Breast epithelium (tissue), 4 donors: ENCODE data around the gene HEPN1. TPM values are rescaled to one million over a fixed set of nuclear protein-coding genes. Genes with fewer than 3 reads are reported as not detected.

ENCODE experiments used
- DNase-seq, 2 donors: peaks; one replicate each; pipeline ENCODE4 v3.0.0-alpha.2; 2019; ENCODE audit warnings: low spot score in 2 of 2
- H3K27ac ChIP-seq, 2 donors: fragments of 200-600 bp; sonication (generic) in 1 of 2; one replicate each; pipeline ENCODE4 v1.5.1; 2016 to 2019; ENCODE audit warnings: mild to moderate bottlenecking in 1 of 2
- H3K27me3 ChIP-seq, 2 donors: fragments of 200-600 bp; sonication (generic) in 1 of 2; one replicate each; pipeline versions ENCODE4 v1.5.1 to v1.6.0; 2017 to 2019; ENCODE audit warnings: control low read depth in 1 of 2, mild to moderate bottlenecking in 1 of 2
- H3K36me3 ChIP-seq: fragments of 200-600 bp; one replicate; pipeline ENCODE4 v1.5.1; 2019
- H3K4me1 ChIP-seq, 2 donors: fragments of 200-600 bp; sonication (generic); one replicate each; pipeline ENCODE4 v1.5.1; 2016 to 2019; ENCODE audit warnings: control low read depth in 1 of 2
- H3K4me3 ChIP-seq, 3 donors: fragments of 200-600 bp; sonication (generic); 1 replicate in 2 of 3; 2 replicates in 1 of 3; pipeline ENCODE4 v1.5.1; 2016 to 2019; ENCODE audit warnings: mild to moderate bottlenecking in 3 of 3, moderate library complexity in 2 of 3
- H3K9me3 ChIP-seq, 2 donors: fragments of 200-600 bp; sonication (generic) in 1 of 2; one replicate each; pipeline ENCODE4 v1.5.1; 2016 to 2019; ENCODE audit warnings: control low read depth in 1 of 2
- POLR2A ChIP-seq: fragments of 450-650 bp; IDR thresholded peaks from one replicate; pipeline ENCODE4 v1.6.1; 2016; ENCODE audit warnings: antibody characterized with exemption, mild to moderate bottlenecking, moderate library complexity
- POLR2AphosphoS5 ChIP-seq, 3 donors: sonication (generic); formaldehyde crosslinking; IDR thresholded peaks; one replicate each; pipeline ENCODE4 v1.6.1; 2017; ENCODE audit warnings: antibody characterized with exemption in 3 of 3
- intact Hi-C: fragments of 100-400 bp; cut with DNase I; formaldehyde crosslinking; loops from one replicate; pipeline ENCODE4 v1.15.1; 2023; ENCODE audit warnings: low total_unique reads
- total RNA-seq, 3 donors: library from RNA; depleted of rRNA; stranded (reverse); fragments of >200 nt; gene quantifications; one replicate each; pipeline ENCODE4 v1.1.0, GENCODE V29; 2016
- TF ChIP-seq, protein P1 (sequence below), 3 donors: fragments of 450-650 bp; IDR thresholded peaks; one replicate each; pipeline ENCODE4 v1.5.1; 2016 to 2017; ENCODE audit warnings: antibody characterized with exemption in 3 of 3, mild to moderate bottlenecking in 3 of 3, moderate library complexity in 3 of 3

Gene HEPN1
- total RNA-seq, 3 donors from 2014 or later: not detected

GRCh38 chr11:124895471-124895971, 23.5 kb upstream of the HEPN1 start:
- peak overlapping the region; percentile 32 to 54 (median 37) for H3K4me3 ChIP-seq
- H3K36me3 ChIP-seq: no peaks in the 10 kb centered on the region
- intact Hi-C loops: no loop called here
- H3K27me3 ChIP-seq: no peaks in the 10 kb centered on the region
- DNase-seq: no peak
- no peaks in the 10 kb centered on the region for H3K4me1 ChIP-seq
- no peaks in the 10 kb centered on the region for H3K9me3 ChIP-seq
- H3K27ac ChIP-seq: peak overlapping the region in 1 of 2 donors; percentile 80
- no peak for TF ChIP-seq POLR2AphosphoS5 (IDR thresholded peaks at IDR 0.05)
- TF ChIP-seq, protein P1, sequence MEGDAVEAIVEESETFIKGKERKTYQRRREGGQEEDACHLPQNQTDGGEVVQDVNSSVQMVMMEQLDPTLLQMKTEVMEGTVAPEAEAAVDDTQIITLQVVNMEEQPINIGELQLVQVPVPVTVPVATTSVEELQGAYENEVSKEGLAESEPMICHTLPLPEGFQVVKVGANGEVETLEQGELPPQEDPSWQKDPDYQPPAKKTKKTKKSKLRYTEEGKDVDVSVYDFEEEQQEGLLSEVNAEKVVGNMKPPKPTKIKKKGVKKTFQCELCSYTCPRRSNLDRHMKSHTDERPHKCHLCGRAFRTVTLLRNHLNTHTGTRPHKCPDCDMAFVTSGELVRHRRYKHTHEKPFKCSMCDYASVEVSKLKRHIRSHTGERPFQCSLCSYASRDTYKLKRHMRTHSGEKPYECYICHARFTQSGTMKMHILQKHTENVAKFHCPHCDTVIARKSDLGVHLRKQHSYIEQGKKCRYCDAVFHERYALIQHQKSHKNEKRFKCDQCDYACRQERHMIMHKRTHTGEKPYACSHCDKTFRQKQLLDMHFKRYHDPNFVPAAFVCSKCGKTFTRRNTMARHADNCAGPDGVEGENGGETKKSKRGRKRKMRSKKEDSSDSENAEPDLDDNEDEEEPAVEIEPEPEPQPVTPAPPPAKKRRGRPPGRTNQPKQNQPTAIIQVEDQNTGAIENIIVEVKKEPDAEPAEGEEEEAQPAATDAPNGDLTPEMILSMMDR (IDR thresholded peaks at IDR 0.05): no peak
- TF ChIP-seq POLR2A: no peak

GRCh38 chr11:124896071-124896750, 22.8 kb upstream of the HEPN1 start:
- H3K36me3 ChIP-seq: no peaks in the 10 kb centered on the region
- no peaks in the 10 kb centered on the region for H3K27me3 ChIP-seq
- TF ChIP-seq, protein P1 (IDR thresholded peaks at IDR 0.05): no peak
- TF ChIP-seq POLR2AphosphoS5 (IDR thresholded peaks at IDR 0.05) (no peak), POLR2A (no peak)
- H3K4me3 ChIP-seq: peak overlapping the region; percentile 32 to 54 (median 37)
- H3K4me1 ChIP-seq: no peaks in the 10 kb centered on the region
- no peak for DNase-seq
- intact Hi-C loops: no loop called here
- peak overlapping the region in 1 of 2 donors; percentile 80 for H3K27ac ChIP-seq
- no peaks in the 10 kb centered on the region for H3K9me3 ChIP-seq

GRCh38 chr11:124896821-124897391, 22.1 kb upstream of the HEPN1 start:
- H3K27ac ChIP-seq: peak overlapping the region in 1 of 2 donors; percentile 80
- H3K27me3 ChIP-seq: no peaks in the 10 kb centered on the region
- no peaks in the 10 kb centered on the region for H3K4me1 ChIP-seq
- no peaks in the 10 kb centered on the region for H3K9me3 ChIP-seq
- TF ChIP-seq, protein P1 (IDR thresholded peaks at IDR 0.05): no peak
- TF ChIP-seq POLR2A: no peak
- no peak for TF ChIP-seq POLR2AphosphoS5 (IDR thresholded peaks at IDR 0.05)
- DNase-seq: no peak
- intact Hi-C loops: no loop called here
- peak overlapping the region; percentile 32 to 54 (median 37) for H3K4me3 ChIP-seq
- no peaks in the 10 kb centered on the region for H3K36me3 ChIP-seq

DNA sequence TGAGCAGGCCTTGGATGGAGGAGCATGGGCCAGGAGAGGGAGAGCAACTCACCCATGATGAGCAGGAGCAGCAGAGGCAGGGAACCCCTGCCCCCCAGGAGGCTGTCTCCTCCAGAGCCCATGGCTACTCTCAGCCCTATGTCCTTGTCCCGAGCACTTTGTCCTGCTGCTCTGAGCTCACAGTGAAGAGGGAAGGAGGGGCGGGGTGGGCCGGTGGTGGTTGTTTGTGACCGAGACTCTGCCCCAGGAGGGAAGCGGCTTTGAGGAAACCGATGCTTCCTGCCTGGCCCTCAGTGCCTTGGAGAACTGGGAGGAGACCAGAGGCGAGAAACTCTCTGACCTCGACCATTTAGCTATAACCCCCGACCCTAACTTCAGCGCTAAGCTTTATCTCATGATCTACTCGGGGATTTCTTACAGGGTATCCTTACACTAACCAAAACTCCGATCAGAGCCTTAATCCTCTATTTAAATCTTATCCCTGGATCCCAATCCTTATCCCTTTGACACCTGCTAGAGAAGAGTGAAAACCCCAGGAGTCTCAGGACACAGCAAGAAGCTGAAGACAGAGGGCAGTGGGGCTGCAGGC, 21.3 kb upstream of the HEPN1 start, which contains the start of gene ROBO4:
Gene ROBO4 (minus strand): TSS at position 192 of the 589 bp plus-strand sequence. CDS start 70 bp downstream, at position 122.
- H3K4me1 ChIP-seq: no peaks in the 10 kb centered on the region
- no peak for DNase-seq
- no peaks in the 10 kb centered on the region for H3K36me3 ChIP-seq
- H3K9me3 ChIP-seq: no peaks in the 10 kb centered on the region
- peak within 1 kb of the TSS; percentile 32 to 54 (median 37) for H3K4me3 ChIP-seq
- H3K27ac ChIP-seq: peak within 1 kb of the TSS; percentile 43 to 80
- intact Hi-C loops: no loop called here
- TF ChIP-seq, protein P1 (IDR thresholded peaks at IDR 0.05): no peak
- TF ChIP-seq POLR2AphosphoS5 (IDR thresholded peaks at IDR 0.05) (no peak), POLR2A (no peak)
- no peaks in the 10 kb centered on the region for H3K27me3 ChIP-seq

DNA sequence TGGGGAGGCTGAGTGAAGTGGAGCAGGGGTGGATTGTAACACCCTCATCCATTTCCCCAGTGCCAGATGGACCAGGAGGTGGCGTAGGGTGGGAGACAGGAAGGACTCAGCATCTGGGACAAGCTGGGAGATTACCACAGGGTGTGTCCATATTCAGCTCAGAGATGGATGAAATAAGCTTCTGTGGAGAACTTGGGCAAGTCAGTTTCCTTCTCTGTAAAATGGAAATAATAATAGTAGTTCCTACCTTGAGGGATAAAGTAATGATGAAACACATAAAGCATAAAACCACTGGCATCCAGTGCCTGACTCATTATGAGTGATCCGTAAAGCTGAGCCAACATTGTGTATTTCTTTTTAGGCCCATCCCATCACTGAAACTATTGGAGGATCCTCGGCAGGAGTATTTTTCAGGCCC, 20.8 kb upstream of the HEPN1 start:
- no peaks in the 10 kb centered on the region for H3K36me3 ChIP-seq
- no peaks in the 10 kb centered on the region for H3K27me3 ChIP-seq
- H3K4me3 ChIP-seq: no peak overlapping the region
- H3K27ac ChIP-seq: peak overlapping the region; percentile 43 to 80
- no peaks in the 10 kb centered on the region for H3K4me1 ChIP-seq
- DNase-seq: no peak
- intact Hi-C loops: no loop called here
- TF ChIP-seq, protein P1 (IDR thresholded peaks at IDR 0.05): no peak
- TF ChIP-seq POLR2A (no peak), POLR2AphosphoS5 (IDR thresholded peaks at IDR 0.05) (no peak)
- H3K9me3 ChIP-seq: no peaks in the 10 kb centered on the region
